Ovary (tissue), 3 donors: ENCODE data around the gene DYNC1LI1.

Experiments
- CTCF ChIP-seq, 3 donors: fragments of 450-650 bp in 2 of 3; fragments of 200-600 bp in 1 of 3; IDR thresholded peaks; one replicate each; pipeline versions ENCODE4 v1.5.1 to v1.8.0; 2016 to 2022; ENCODE audit warnings: antibody characterized with exemption in 3 of 3, mild to moderate bottlenecking in 1 of 3
- EP300 ChIP-seq: sonication (generic); formaldehyde crosslinking; IDR thresholded peaks from one replicate; pipeline ENCODE4 v1.6.1; 2017; ENCODE audit warnings: antibody characterized with exemption
- donor health status: DM: no; HTN: no; CAD: no.

GRCh38 chr3:32596282-32596908 is 25.7 kb upstream of the DYNC1LI1 start:
- TF ChIP-seq EP300, result no peak
- no peak for TF ChIP-seq CTCF (IDR thresholded peaks at IDR 0.05)
